ENCODE measurements around the gene DPPA3.
"Not testable (repeated sequence)": the region's sequence is repeated elsewhere in the genome, so short reads cannot be mapped to it uniquely, and the experiment has no call there.

The DPPA3 gene

GRCh38 chr12:7711133-7711532 is at the start of gene DPPA3:
Gene DPPA3 (plus strand): TSS chr12:7711433. CDS start chr12:7711571, 138 bp downstream.
- DNase-seq: no peak

- no peak for DNase-seq
Observed at GRCh38 chr12:7661741-7662140, 49.5 kb upstream of the DPPA3 start.

GRCh38 chr12:7666595-7666994 is 44.6 kb upstream of the DPPA3 start:
- DNase-seq: no peak

GRCh38 chr12:7667125-7667524 is 44.1 kb upstream of the DPPA3 start:
- DNase-seq: peak in 1 of 2 donors; percentile 64

GRCh38 chr12:7668171-7668570 is 43.1 kb upstream of the DPPA3 start:
- DNase-seq: no peak

- DNase-seq: peak in 1 of 2 donors; percentile 83
Observed at GRCh38 chr12:7675455-7675854, 35.8 kb upstream of the DPPA3 start.

GRCh38 chr12:7677432-7677888 is 33.8 kb upstream of the DPPA3 start:
- peak in 1 of 2 donors; percentile 100 for DNase-seq

- no peak for DNase-seq
Observed at GRCh38 chr12:7678744-7679143, 32.5 kb upstream of the DPPA3 start.

- DNase-seq: no peak
Observed at GRCh38 chr12:7679251-7680045, 31.8 kb upstream of the DPPA3 start.

GRCh38 chr12:7681535-7681934 is 29.7 kb upstream of the DPPA3 start:
- DNase-seq: no peak

GRCh38 chr12:7693793-7694192 is 17.4 kb upstream of the DPPA3 start:
- DNase-seq: peak in 1 of 2 donors; percentile 24

- no peak for DNase-seq
Observed at GRCh38 chr12:7694556-7695236, 16.5 kb upstream of the DPPA3 start.

GRCh38 chr12:7695237-7695560 is 16.0 kb upstream of the DPPA3 start:
- DNase-seq: no peak

- peak in 1 of 2 donors; percentile 29 for DNase-seq
Observed at GRCh38 chr12:7695566-7696197, 15.6 kb upstream of the DPPA3 start, which contains the start of gene GDF3. Gene GDF3 (minus strand): TSS chr12:7695775. CDS start chr12:7695728, 47 bp downstream.

- DNase-seq: no peak
Observed at GRCh38 chr12:7705846-7706245, 5.4 kb upstream of the DPPA3 start.

- DNase-seq: no peak
Observed at GRCh38 chr12:7709969-7710675, 1.1 kb upstream of the DPPA3 start.

GRCh38 chr12:7712841-7713442 is 1.7 kb downstream of the DPPA3 start:
- no peak for DNase-seq

- peak in 1 of 2 donors; percentile 50 for DNase-seq
Observed at GRCh38 chr12:7716381-7716780, 5.1 kb downstream of the DPPA3 start.

GRCh38 chr12:7719946-7720730 is 8.9 kb downstream of the DPPA3 start:
- no peak for DNase-seq

GRCh38 chr12:7723926-7724325 is 12.7 kb downstream of the DPPA3 start:
- no peak for DNase-seq

GRCh38 chr12:7729746-7730145 is 18.5 kb downstream of the DPPA3 start:
- no peak for DNase-seq

GRCh38 chr12:7730984-7731383 is 19.8 kb downstream of the DPPA3 start:
- DNase-seq: not testable (repeated sequence)

Measured in bone marrow (tissue), 2 donors.